Measurements from ENCODE around the gene FDPS.

FDPS gene

DNA sequence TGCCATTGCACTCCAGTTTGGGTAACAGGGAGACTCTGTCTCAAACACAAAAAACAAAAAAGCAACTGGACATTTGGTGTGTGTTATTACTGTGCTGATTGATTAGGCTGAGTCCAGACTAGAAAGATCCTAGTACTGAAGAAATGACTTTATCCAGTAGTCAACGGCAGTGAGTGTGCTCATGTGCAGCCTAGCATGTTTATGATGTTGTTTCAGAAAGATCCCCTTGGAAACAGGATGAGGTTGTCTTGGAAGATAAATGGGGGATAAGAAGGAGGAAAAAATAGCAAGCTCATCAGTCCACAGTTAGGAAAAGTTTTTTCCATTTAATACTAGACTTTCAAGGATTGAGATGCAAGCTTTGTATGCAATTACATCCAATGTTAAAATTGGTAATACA, 26.3 kb downstream of the FDPS start:
- Mint-ChIP-seq H3K27me3 (ENCODE audit: low read depth) (no peaks in the 10 kb centered on the region), H3K27ac (no peak overlapping the region), H3K4me1 (ENCODE audit: low read depth) (peaks cover 2% of the 10 kb centered on the region), H3K4me3 (no peak overlapping the region), H3K9me3 (no peaks in the 10 kb centered on the region), H3K36me3 (ENCODE audit: low read depth) (peaks cover 47% of the 10 kb centered on the region)

DNA sequence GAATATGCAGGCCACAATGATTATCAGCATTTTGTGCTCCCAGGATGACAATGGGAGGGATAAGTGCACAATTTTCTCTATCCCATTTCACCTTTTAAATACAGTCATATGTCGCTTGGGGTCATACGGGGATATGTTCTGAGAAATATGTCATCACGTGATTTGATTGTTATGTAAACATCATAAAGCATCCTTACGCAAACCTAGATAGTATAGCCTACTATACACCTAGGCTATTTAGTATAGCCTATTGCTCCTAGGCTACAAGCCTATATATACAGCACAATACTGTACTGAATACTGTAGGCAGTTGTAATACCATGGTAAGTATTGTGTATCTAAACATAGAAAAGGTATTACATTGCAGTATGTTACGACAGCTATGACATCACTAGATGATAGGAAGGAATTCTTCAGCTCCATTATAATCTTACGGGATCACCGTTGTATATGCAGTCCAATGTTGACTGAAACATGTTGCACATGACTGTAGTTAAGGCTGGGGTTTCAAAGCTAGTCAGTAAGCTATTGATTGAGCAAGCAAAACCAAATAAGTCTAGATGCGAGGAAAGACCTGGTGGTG, 30.9 kb downstream of the FDPS start:
- Mint-ChIP-seq H3K4me3 (no peak overlapping the region), H3K27me3 (ENCODE audit: low read depth) (no peaks in the 10 kb centered on the region), H3K36me3 (ENCODE audit: low read depth) (peaks cover 59% of the 10 kb centered on the region), H3K27ac (no peak overlapping the region), H3K4me1 (ENCODE audit: low read depth) (no peaks in the 10 kb centered on the region), H3K9me3 (no peaks in the 10 kb centered on the region)

DNA sequence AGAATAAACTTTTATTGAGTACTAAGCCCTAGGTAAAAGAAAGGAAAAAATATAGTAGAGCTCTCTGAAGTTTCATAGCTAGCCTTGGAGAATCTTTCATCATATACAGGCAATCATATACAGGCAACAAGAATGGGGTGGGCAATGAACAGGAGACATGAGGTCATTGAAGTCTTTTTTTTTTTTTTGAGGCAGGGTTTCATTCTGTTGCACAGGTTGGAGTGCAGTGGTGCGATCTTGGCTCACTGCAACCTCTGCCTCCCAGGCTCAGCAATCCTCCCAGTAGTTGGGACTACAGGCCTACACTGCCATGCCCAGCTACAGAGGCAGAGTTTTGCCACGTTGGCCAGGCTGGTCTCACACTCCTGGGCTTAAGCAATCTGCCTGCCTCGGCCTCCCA, 34.2 kb downstream of the FDPS start:
- Mint-ChIP-seq H3K4me3 (no peak overlapping the region), H3K9me3 (no peaks in the 10 kb centered on the region), H3K4me1 (ENCODE audit: low read depth) (no peaks in the 10 kb centered on the region), H3K36me3 (ENCODE audit: low read depth) (peaks cover 51% of the 10 kb centered on the region), H3K27ac (no peak overlapping the region), H3K27me3 (ENCODE audit: low read depth) (no peaks in the 10 kb centered on the region)

DNA sequence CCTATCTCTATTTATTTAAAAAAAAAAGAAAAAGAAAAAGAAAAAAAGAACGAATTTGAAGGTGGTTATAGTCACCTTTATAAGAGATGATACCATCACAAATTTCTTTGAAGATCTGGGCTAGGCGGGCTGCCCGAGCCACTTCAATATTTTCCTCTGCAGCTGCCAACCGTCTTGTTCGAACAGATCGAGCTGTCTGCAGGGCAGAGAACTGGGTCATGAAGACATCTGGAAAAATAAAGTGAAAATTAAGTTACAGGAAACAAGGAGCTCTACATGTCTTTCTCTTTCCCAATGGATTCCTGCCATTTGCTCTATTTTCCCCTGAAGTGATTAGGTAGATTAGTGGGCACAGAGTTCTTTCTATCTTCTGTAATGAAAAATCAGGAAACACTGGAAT, 44.0 kb downstream of the FDPS start:
- Mint-ChIP-seq H3K4me1 (ENCODE audit: low read depth) (no peaks in the 10 kb centered on the region), H3K27me3 (ENCODE audit: low read depth) (no peaks in the 10 kb centered on the region), H3K4me3 (no peak overlapping the region), H3K9me3 (no peaks in the 10 kb centered on the region), H3K27ac (no peak overlapping the region), H3K36me3 (ENCODE audit: low read depth) (peaks cover 34% of the 10 kb centered on the region)

DNA sequence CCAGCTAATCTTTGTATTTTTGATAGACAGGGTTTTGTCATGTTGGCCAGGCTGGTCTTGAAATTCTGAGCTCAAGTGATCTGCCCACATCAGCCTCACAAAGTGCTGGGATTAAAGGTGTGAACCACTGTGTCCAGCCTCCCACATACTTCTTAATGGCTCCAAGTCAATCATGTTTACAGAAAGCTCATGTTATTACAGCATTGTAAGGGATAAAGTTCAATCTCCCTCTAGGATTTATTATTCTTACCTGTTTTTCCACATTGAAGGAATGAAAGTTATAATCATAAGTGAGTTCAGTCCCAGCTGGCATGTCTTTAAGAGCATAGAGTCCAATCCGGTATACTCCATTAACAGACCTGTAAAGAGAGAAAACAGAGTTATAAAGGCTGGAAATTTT, 51.4 kb downstream of the FDPS start:
- Mint-ChIP-seq H3K27ac (no peak overlapping the region), H3K4me3 (no peak overlapping the region), H3K9me3 (no peaks in the 10 kb centered on the region), H3K36me3 (ENCODE audit: low read depth) (peaks cover 16% of the 10 kb centered on the region), H3K4me1 (ENCODE audit: low read depth) (no peaks in the 10 kb centered on the region), H3K27me3 (ENCODE audit: low read depth) (no peaks in the 10 kb centered on the region)

All from T-helper 1 cell treated with Interleukin-12 subunit alpha and Interleukin-12 subunit beta and Interleukin-4 antibody, amounts not matched to agents 30 μg/mL and 1 μg/mL, for 36 hours (primary cell).